HG03064 (cell line): Measurements from ENCODE around the gene SETDB1.
"Not testable (repeated sequence)": the region's sequence is repeated elsewhere in the genome, so short reads cannot be mapped to it uniquely, and the experiment has no call there.

Experiments used
- ATAC-seq: cut with Tn5 transposase; IDR thresholded peaks from one replicate; pipeline ENCODE4 v1.9.1; 2021; ENCODE audit warnings: low read depth; ENCODE audit not compliant: unreplicated experiment

SETDB1 gene

GRCh38 chr1:150926097-150926741 lies at the start of gene SETDB1:
TSS of gene SETDB1 (plus strand) at chr1:150926363. CDS start at chr1:150927715, 1,352 bp downstream.
- peak; percentile 75 for ATAC-seq

- ATAC-seq = not testable (repeated sequence)
Measured at GRCh38 chr1:150878931-150879330, 47.2 kb upstream of the SETDB1 start.

DNA sequence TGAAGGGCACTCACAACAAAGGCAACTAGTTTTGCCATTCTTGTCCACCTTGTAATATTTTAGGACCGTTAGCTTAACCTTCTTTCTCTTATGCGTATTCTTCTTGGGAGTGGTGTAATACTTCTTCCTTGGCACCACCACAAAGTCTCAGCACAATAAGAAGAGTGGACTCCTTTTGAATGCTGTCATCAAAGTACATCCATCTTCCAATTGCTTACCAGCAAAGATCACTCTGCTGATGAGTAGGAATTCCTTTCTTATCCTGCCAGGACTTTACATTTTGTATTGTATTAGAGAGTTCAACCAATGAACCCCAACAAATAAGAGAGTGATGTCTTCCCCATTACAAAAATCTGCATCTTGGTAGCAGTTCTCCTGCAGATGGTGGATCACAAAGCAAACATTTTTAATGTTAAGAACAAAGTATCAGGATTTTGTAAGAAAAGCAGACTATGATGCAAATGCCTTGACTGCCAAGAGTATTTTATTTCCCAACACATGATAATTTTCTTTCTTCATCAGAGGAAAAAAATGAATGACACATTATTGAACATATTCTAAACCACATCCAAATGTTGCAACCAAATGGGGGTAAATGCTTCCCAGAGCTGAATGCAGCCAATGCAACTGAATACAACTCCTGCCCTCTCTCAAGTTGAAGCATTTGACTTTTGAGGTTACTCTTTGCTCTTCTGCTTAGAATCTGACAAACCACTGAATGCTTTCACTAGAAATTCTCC lies 44.7 kb upstream of the SETDB1 start:
- no peak for ATAC-seq

- not testable (repeated sequence) for ATAC-seq
Measured at GRCh38 chr1:150883121-150883520, 43.0 kb upstream of the SETDB1 start.

DNA sequence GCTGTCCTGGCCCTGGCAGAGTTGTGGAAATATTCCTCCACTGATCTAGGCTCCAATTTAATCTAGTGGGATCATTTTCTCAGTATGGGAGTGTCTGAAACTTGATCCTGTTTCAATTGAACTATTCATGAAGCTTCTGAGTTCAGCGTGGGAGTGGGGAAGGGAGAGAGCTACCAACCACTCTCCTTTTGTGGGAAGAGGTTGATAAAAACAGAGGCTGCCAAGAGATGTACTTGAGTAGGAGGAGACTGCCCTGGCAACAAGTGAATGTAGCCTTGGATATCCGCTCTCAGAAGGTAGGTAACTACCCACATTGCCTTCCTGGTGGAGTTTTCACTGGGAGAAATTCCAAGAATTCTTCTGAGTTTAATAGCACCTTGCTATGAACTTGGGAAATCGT lies 39.1 kb upstream of the SETDB1 start, which contains the start of gene CTXND2:
Gene CTXND2, plus strand, starts transcription at position 119 of the 400 bp plus-strand sequence. CDS start 25,179 bp downstream, outside the sequence.
- no peak for ATAC-seq

DNA sequence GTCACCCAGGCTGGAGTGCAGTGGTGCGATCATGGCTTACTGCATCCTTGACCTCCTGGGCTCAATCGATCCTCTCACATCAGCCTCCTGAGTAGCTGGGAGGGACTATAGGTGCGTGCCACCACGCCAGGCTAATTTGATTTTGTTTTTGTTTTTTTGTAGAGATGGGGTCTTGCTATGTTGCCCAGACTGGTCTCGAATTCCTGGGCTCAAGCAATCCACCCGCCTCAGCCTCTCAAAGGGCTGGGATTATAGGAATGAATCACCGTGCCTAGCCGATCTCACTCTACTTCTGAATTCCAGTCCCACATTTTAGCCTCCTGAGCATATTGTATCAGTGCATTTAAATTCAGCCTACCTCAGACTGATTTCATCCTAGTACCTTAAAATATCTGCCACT lies 37.4 kb upstream of the SETDB1 start:
- no peak for ATAC-seq

GRCh38 chr1:150890033-150890416 lies 36.1 kb upstream of the SETDB1 start:
- no peak for ATAC-seq

DNA sequence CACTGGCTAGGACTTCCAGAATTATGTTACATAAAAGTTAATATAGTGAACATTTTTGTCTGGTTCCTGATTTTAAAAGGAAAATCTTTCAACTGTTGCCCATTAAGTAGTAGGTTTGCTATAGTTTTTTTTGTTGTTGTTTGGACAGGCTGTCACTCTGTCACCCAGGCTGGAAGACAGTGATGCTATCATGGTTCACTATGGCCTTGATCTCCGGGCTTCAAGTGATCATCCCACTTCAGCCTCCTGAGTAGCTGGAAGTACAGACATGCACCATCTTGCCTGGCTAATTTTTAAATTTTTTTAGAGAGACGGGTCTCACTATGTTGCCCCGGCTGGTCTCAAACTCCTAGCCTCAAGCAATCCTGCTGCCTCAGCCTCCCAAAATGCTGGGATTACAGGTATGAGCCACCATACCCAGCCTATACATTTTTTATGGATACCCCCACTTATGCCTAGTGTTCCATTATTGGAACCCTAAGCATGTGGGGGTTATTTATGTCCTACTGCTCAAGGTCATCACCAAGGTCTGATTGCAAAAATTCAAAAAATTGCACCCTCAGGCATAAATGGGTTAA lies 32.7 kb upstream of the SETDB1 start:
- ATAC-seq = no peak

- ATAC-seq = no peak
Measured at GRCh38 chr1:150895618-150896017, 30.5 kb upstream of the SETDB1 start.

GRCh38 chr1:150899795-150900194 lies 26.4 kb upstream of the SETDB1 start:
- not testable (repeated sequence) for ATAC-seq

GRCh38 chr1:150902346-150902745 lies 23.8 kb upstream of the SETDB1 start:
- no peak for ATAC-seq

DNA sequence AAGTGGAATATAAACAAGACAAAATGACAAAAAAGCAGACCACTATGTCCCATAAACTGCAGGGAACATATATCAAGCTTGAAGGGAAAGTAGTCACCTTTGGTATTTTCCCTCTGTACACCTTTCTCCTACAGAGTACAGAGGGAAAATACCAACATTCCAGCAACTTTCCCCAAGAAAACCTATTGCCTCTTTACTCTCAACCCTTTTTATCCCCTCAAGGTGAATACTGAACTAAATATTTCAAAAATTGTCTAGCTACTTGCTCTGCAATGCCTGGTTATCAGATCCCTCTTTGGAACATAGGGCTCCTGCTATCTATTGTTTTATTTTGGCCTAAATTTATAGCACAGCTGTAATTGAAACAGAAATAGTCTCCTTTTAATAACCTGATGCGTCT lies 23.4 kb upstream of the SETDB1 start:
- ATAC-seq = no peak

DNA sequence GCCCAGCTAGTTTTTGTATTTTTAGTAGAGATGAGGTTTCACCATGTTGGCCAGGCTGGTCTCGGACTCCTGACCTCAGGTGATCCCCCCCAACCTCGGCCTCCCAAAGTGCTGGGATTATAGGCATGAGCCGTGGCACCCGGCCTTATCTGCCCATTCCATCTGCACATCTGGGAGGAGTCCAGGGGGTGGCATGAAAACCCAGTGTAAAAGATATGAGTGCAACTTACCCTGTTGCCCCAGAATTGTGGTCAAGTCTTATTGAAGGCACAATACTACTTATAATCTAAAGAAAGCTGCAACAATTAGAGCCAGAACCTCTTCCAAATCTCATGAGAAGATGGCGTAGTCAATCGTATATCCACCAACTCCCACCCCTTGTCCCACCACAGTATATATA lies 20.9 kb upstream of the SETDB1 start:
- ATAC-seq = no peak

DNA sequence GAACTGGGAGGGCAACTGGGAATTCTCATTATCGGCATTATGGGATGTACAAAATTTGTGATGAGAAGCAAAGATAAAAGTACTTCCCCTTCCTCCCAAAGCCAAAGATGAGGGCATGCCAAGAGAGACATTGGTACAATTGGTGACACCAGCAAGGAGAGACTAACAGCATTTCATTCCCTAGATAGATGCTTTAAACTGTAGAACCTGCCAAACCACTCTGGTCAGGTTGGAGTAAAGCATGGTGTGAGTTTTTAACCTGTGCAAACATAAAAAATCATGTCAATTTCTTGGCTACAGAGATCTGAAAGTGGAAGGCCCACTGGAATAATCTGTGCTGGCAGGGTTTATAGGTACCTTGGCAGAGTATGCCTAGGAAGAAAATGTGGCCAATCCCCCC lies 19.8 kb upstream of the SETDB1 start:
- ATAC-seq = no peak

- ATAC-seq = no peak
Measured at GRCh38 chr1:150906813-150907212, 19.4 kb upstream of the SETDB1 start.

- no peak for ATAC-seq
Measured at GRCh38 chr1:150909585-150910180, 16.5 kb upstream of the SETDB1 start.

GRCh38 chr1:150912623-150913022 lies 13.5 kb upstream of the SETDB1 start:
- ATAC-seq = no peak

DNA sequence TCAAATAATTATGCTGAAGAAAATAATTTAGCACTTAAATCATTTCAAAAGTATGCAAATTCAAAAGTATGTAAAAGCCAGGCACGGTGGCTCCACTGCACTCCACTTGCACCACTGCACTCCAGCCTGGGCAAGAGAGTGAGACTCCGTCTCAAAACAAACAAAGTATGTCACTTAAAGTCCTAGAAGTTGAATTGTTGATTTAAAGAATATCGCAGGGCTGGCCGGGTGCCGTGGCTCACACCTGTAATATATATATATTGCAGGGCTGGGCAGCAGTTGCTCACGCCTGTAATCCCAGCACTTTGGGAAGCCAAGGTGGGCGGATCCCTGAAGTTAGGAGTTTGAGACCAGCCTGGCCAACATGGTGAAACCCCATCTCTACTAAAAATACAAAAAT lies 8.8 kb upstream of the SETDB1 start:
- ATAC-seq = no peak

- peak; percentile 49 for ATAC-seq
Measured at GRCh38 chr1:150922519-150922975, 3.6 kb upstream of the SETDB1 start.

GRCh38 chr1:150925080-150925479 lies 1.1 kb upstream of the SETDB1 start:
- no peak for ATAC-seq

DNA sequence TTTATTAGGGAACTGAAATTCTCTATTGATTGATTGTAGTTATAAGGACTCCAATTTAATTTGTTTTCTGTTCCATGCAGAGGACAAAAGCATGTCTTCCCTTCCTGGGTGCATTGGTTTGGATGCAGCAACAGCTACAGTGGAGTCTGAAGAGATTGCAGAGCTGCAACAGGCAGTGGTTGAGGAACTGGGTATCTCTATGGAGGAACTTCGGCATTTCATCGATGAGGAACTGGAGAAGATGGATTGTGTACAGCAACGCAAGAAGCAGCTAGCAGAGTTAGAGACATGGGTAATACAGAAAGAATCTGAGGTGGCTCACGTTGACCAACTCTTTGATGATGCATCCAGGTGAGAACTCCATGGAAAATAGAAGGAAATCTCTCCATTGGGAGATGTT lies 1.5 kb downstream of the SETDB1 start:
- no peak for ATAC-seq
